Measurements from ENCODE around the gene ANKRD55. TPM values are rescaled to one million over a fixed set of nuclear protein-coding genes. Genes with fewer than 3 reads are reported as not detected.
"Not testable (repeated sequence)": the region's sequence is repeated elsewhere in the genome, so short reads cannot be mapped to it uniquely, and the experiment has no call there.

ANKRD55 gene
- total RNA-seq, 1 experiment from 2014 or later: not detected

- intact Hi-C loops (cut with micrococcal nuclease): no loop called here
- no peak for TF ChIP-seq CTCF (IDR thresholded peaks at IDR 0.05; ENCODE audit: unreplicated experiment)
- DNase-seq (ENCODE audit: unreplicated experiment): no peak
- Mint-ChIP-seq H3K36me3 (ENCODE audit: insufficient read depth, unreplicated experiment) (peaks cover 4% of the 10 kb centered on the region), H3K4me3 (ENCODE audit: unreplicated experiment) (no peak overlapping the region), H3K4me1 (ENCODE audit: insufficient read depth, unreplicated experiment) (peaks cover 18% of the 10 kb centered on the region), H3K9me3 (ENCODE audit: unreplicated experiment) (no peaks in the 10 kb centered on the region), H3K27me3 (ENCODE audit: insufficient read depth, unreplicated experiment) (no peaks in the 10 kb centered on the region), H3K27ac (ENCODE audit: low read depth, unreplicated experiment) (no peak overlapping the region)
- no TSS peak for BruUV-seq (replicated peaks)
- ChIA-PET POLR2A (interaction anchor here (0.6 kb wide), 1 partner anchor 38 kb away, joined by 3 read pairs; no protein-coding TSS in a partner anchor), CTCF (no interaction called here)
Observed at GRCh38 chr5:56083286-56083854, 149.8 kb downstream of the ANKRD55 start.

GRCh38 chr5:56081053-56081642, 152.0 kb downstream of the ANKRD55 start:
- H3K4me1 Mint-ChIP-seq (ENCODE audit: insufficient read depth, unreplicated experiment): peaks cover 20% of the 10 kb centered on the region
- H3K36me3 Mint-ChIP-seq (ENCODE audit: insufficient read depth, unreplicated experiment); BruUV-seq (replicated peaks); intact Hi-C loops (cut with micrococcal nuclease); H3K27me3 Mint-ChIP-seq (ENCODE audit: insufficient read depth, unreplicated experiment); H3K9me3 Mint-ChIP-seq (ENCODE audit: unreplicated experiment); H3K4me3 Mint-ChIP-seq (ENCODE audit: unreplicated experiment): not testable (repeated sequence)
- ChIA-PET CTCF (interaction anchor here (0.6 kb wide), 1 partner anchor 509 kb away, joined by 5 read pairs; no protein-coding TSS in a partner anchor), POLR2A (interaction anchor here (0.7 to 1.0 kb wide), 4 partner anchors 8 to 87 kb away, joined by 3 to 4 read pairs (median 3); partner anchors contain the start of gene IL6ST)
- peak overlapping the region; percentile 59 for H3K27ac Mint-ChIP-seq (ENCODE audit: low read depth, unreplicated experiment)
- peak; percentile 19 for DNase-seq (ENCODE audit: unreplicated experiment)

GRCh38 chr5:56080375-56081052, 152.6 kb downstream of the ANKRD55 start:
- Mint-ChIP-seq H3K9me3 (ENCODE audit: unreplicated experiment) (no peaks in the 10 kb centered on the region), H3K27me3 (ENCODE audit: insufficient read depth, unreplicated experiment) (no peaks in the 10 kb centered on the region), H3K27ac (ENCODE audit: low read depth, unreplicated experiment) (peak overlapping the region; percentile 59), H3K36me3 (ENCODE audit: insufficient read depth, unreplicated experiment) (peaks cover 4% of the 10 kb centered on the region), H3K4me1 (ENCODE audit: insufficient read depth, unreplicated experiment) (peaks cover 20% of the 10 kb centered on the region), H3K4me3 (ENCODE audit: unreplicated experiment) (no peak overlapping the region)
- BruUV-seq (replicated peaks): no TSS peak
- no peak for TF ChIP-seq CTCF (IDR thresholded peaks at IDR 0.05; ENCODE audit: unreplicated experiment)
- POLR2A ChIA-PET: interaction anchor here (0.5 to 1.0 kb wide), 5 partner anchors 8 to 1122 kb away, joined by 3 to 4 read pairs (median 3); partner anchors contain the start of gene IL6ST
- intact Hi-C loops (cut with micrococcal nuclease): no loop called here
- CTCF ChIA-PET: interaction anchor here (0.6 to 0.7 kb wide), 3 partner anchors 15 to 510 kb away, joined by 3 to 5 read pairs (median 3); no protein-coding TSS in a partner anchor
- no peak for DNase-seq (ENCODE audit: unreplicated experiment)

GRCh38 chr5:56079157-56079500, 154.0 kb downstream of the ANKRD55 start:
- intact Hi-C loops (cut with micrococcal nuclease): loop anchor here (10.0 kb wide), 1 partner anchor 126 kb away; no protein-coding TSS in a partner anchor
- H3K4me3 Mint-ChIP-seq (ENCODE audit: unreplicated experiment); H3K27me3 Mint-ChIP-seq (ENCODE audit: insufficient read depth, unreplicated experiment); BruUV-seq (replicated peaks); H3K36me3 Mint-ChIP-seq (ENCODE audit: insufficient read depth, unreplicated experiment); DNase-seq (ENCODE audit: unreplicated experiment); H3K9me3 Mint-ChIP-seq (ENCODE audit: unreplicated experiment): not testable (repeated sequence)
- peaks cover 20% of the 10 kb centered on the region for H3K4me1 Mint-ChIP-seq (ENCODE audit: insufficient read depth, unreplicated experiment)
- H3K27ac Mint-ChIP-seq (ENCODE audit: low read depth, unreplicated experiment): peak overlapping the region; percentile 85
- POLR2A ChIA-PET: interaction anchor here (0.6 to 1.1 kb wide), 4 partner anchors 21 to 83 kb away, joined by 3 read pairs; no protein-coding TSS in a partner anchor
- CTCF ChIA-PET: interaction anchor here (0.6 to 1.0 kb wide), 3 partner anchors 12 to 81 kb away, joined by 3 to 4 read pairs (median 3); no protein-coding TSS in a partner anchor
